Osteoblast (primary cell): Measurements from ENCODE around the gene CNN2. TPM values are rescaled to one million over a fixed set of nuclear protein-coding genes. Genes with fewer than 3 reads are reported as not detected.

ENCODE experiments used
- DNase-seq: peaks from one replicate; pipeline ENCODE4 v3.0.0; 2011; ENCODE audit warnings: low spot score, mixed read lengths; ENCODE audit not compliant: insufficient read length; ENCODE audit errors: missing footprints
- H2AFZ ChIP-seq: 2 replicates; pipeline ENCODE4 v1.6.0; 2011; ENCODE audit warnings: mild to moderate bottlenecking, low read length
- H3K27ac ChIP-seq: 2 replicates; pipeline ENCODE4 v1.5.1; 2011; ENCODE audit warnings: mild to moderate bottlenecking, low read depth, low read length, moderate library complexity
- H3K27me3 ChIP-seq: 2 replicates; pipeline ENCODE4 v1.6.0; 2012; ENCODE audit warnings: mild to moderate bottlenecking, control low read depth, inconsistent platforms, low read length, moderate library complexity; ENCODE audit not compliant: insufficient read depth
- H3K36me3 ChIP-seq: 2 replicates; pipeline ENCODE4 v1.5.1; 2011; ENCODE audit warnings: mild to moderate bottlenecking, low read length, control low read depth, moderate library complexity; ENCODE audit not compliant: insufficient read depth
- H3K4me1 ChIP-seq: 2 replicates; pipeline ENCODE4 v1.5.1; 2011; ENCODE audit warnings: mild to moderate bottlenecking, low read length, control low read depth, moderate library complexity; ENCODE audit not compliant: insufficient read depth
- H3K4me2 ChIP-seq: 2 replicates; pipeline ENCODE4 v1.6.0; 2011; ENCODE audit warnings: mild to moderate bottlenecking, low read length; ENCODE audit not compliant: insufficient read depth
- H3K4me3 ChIP-seq: fragments of 200-600 bp; sonication (generic); 3 replicates; pipeline ENCODE4 v1.5.1; 2012; ENCODE audit warnings: mild to moderate bottlenecking, low read length, inconsistent platforms; ENCODE audit not compliant: insufficient read depth
- H3K79me2 ChIP-seq: 2 replicates; pipeline ENCODE4 v1.6.0; 2012; ENCODE audit warnings: mild to moderate bottlenecking, low read length, control low read depth, inconsistent platforms; ENCODE audit not compliant: insufficient read depth
- H3K9me3 ChIP-seq: 2 replicates; pipeline ENCODE4 v1.5.1; 2011; ENCODE audit warnings: low read depth, low read length, control low read depth
- H4K20me1 ChIP-seq: 2 replicates; pipeline ENCODE4 v1.6.0; 2012; ENCODE audit warnings: mild to moderate bottlenecking, low read length, control low read depth; ENCODE audit not compliant: insufficient read depth
- total RNA-seq: library from RNA; depleted of rRNA; stranded (reverse); fragments of >200 nt; gene quantifications from 2 replicates; pipeline ENCODE4 v1.2.3, GENCODE V29; 2012
- TF ChIP-seq, protein P1 (sequence below): IDR thresholded peaks from 2 replicates; pipeline ENCODE4 v1.5.1; 2011; ENCODE audit warnings: mild to moderate bottlenecking, low read depth, low read length, moderate library complexity; ENCODE audit errors: extremely low read depth

The CNN2 gene
- 537 and 594 TPM in 2 replicates for total RNA-seq

GRCh38 chr19:1025960-1026782 lies at the start of gene CNN2:
TSS of gene CNN2 (plus strand) at chr19:1026608. CDS start at chr19:1026662, 54 bp downstream.
- Histone ChIP-seq H3K27me3 (no peaks in the 10 kb centered on the region), H3K4me1 (peaks cover 11% of the 10 kb centered on the region), H3K27ac (peak within 1 kb of the TSS; percentile 79), H3K4me3 (peak within 1 kb of the TSS; percentile 98), H3K36me3 (peaks cover 12% of the 10 kb centered on the region), H4K20me1 (peaks cover 32% of the 10 kb centered on the region), H3K9me3 (no peaks in the 10 kb centered on the region), H3K79me2 (peaks cover 50% of the 10 kb centered on the region), H3K4me2 (peak within 1 kb of the TSS; percentile 91), H2AFZ (peak within 1 kb of the TSS; percentile 74)
- TF ChIP-seq, protein P1, sequence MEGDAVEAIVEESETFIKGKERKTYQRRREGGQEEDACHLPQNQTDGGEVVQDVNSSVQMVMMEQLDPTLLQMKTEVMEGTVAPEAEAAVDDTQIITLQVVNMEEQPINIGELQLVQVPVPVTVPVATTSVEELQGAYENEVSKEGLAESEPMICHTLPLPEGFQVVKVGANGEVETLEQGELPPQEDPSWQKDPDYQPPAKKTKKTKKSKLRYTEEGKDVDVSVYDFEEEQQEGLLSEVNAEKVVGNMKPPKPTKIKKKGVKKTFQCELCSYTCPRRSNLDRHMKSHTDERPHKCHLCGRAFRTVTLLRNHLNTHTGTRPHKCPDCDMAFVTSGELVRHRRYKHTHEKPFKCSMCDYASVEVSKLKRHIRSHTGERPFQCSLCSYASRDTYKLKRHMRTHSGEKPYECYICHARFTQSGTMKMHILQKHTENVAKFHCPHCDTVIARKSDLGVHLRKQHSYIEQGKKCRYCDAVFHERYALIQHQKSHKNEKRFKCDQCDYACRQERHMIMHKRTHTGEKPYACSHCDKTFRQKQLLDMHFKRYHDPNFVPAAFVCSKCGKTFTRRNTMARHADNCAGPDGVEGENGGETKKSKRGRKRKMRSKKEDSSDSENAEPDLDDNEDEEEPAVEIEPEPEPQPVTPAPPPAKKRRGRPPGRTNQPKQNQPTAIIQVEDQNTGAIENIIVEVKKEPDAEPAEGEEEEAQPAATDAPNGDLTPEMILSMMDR = no peak
- peak; percentile 99 for DNase-seq

DNA sequence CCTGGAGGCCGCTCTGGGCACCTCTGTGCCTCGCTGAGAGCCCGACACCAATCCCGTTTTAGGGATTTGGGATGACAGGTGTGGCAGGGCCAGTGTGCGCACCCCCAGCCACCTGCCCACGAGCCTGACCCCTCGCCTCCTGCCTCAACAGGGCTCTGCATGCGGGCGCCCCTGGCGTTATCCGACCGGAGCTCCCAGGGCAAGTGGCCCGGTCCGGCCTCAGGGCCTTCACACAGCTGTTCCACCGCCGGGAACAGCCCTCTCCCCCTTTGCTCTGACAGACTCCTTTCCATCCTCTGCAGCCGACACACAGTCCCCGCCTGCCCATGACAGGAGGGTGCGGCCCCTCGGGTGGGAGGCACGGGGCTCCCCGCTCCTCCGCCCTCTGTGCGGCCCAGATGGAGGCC lies 49.3 kb upstream of the CNN2 start:
- Histone ChIP-seq H3K4me3 (no peak overlapping the region), H3K27ac (no peak overlapping the region), H3K4me1 (no peaks in the 10 kb centered on the region), H3K79me2 (no peaks in the 10 kb centered on the region), H3K9me3 (no peaks in the 10 kb centered on the region), H3K4me2 (no peak overlapping the region), H4K20me1 (no peaks in the 10 kb centered on the region), H3K36me3 (peaks cover 7% of the 10 kb centered on the region), H2AFZ (no peak overlapping the region), H3K27me3 (no peaks in the 10 kb centered on the region)
- TF ChIP-seq, protein P1 = no peak
- DNase-seq = no peak

- no peak overlapping the region for H3K4me2 ChIP-seq
- H3K4me1 ChIP-seq = peaks cover 6% of the 10 kb centered on the region
These were observed 47.1 kb upstream of the CNN2 start for GRCh38 chr19:979318-979741.

More at GRCh38 chr19:979318-979741, 47.1 kb upstream of the CNN2 start:
- no peak overlapping the region for H3K27ac ChIP-seq
- no peak overlapping the region for H3K4me3 ChIP-seq
- H3K79me2 ChIP-seq = peaks cover 2% of the 10 kb centered on the region
- no peaks in the 10 kb centered on the region for H3K36me3 ChIP-seq
- no peak for DNase-seq
- H4K20me1 ChIP-seq = no peaks in the 10 kb centered on the region
- TF ChIP-seq, protein P1 = no peak
- H3K9me3 ChIP-seq = no peaks in the 10 kb centered on the region
- H2AFZ ChIP-seq = no peak overlapping the region
- H3K27me3 ChIP-seq = no peaks in the 10 kb centered on the region
